Mesodermal cell (in vitro differentiated cells): ENCODE results near the gene LRMDA.

Experiments
- H3K27ac ChIP-seq: 2 replicates; pipeline ENCODE4 v1.7.0; 2013; ENCODE audit warnings: mild to moderate bottlenecking, low read depth, low read length, moderate library complexity; ENCODE audit not compliant: severe bottlenecking
- H3K36me3 ChIP-seq: 2 replicates; pipeline ENCODE4 v1.7.1; 2013; ENCODE audit warnings: mild to moderate bottlenecking, low read length, moderate library complexity; ENCODE audit not compliant: control insufficient read depth, insufficient read depth
- H3K4me1 ChIP-seq: one replicate; pipeline ENCODE4 v1.7.1; 2013; ENCODE audit warnings: mild to moderate bottlenecking, low read length; ENCODE audit not compliant: insufficient read depth, control insufficient read depth, poor library complexity, severe bottlenecking
- H3K4me3 ChIP-seq: 2 replicates; pipeline ENCODE4 v1.7.0; 2013; ENCODE audit warnings: low read length, control low read depth, mild to moderate bottlenecking; ENCODE audit not compliant: insufficient read depth, poor library complexity, severe bottlenecking; ENCODE audit errors: extremely low read depth
- H3K9me3 ChIP-seq: 2 replicates; pipeline ENCODE4 v1.7.1; 2013; ENCODE audit warnings: mild to moderate bottlenecking, low read length, moderate library complexity; ENCODE audit not compliant: control insufficient read depth
- WGBS, 2 experiments: methylation state at CpG; one replicate each; pipeline ENCODE4 v1.1.5; 2013; ENCODE audit warnings: missing lambda C conversion rate in 2 of 2; ENCODE audit not compliant: insufficient coverage in 2 of 2; 5-methylcytosine and 5-hydroxymethylcytosine counted together

Gene LRMDA

DNA sequence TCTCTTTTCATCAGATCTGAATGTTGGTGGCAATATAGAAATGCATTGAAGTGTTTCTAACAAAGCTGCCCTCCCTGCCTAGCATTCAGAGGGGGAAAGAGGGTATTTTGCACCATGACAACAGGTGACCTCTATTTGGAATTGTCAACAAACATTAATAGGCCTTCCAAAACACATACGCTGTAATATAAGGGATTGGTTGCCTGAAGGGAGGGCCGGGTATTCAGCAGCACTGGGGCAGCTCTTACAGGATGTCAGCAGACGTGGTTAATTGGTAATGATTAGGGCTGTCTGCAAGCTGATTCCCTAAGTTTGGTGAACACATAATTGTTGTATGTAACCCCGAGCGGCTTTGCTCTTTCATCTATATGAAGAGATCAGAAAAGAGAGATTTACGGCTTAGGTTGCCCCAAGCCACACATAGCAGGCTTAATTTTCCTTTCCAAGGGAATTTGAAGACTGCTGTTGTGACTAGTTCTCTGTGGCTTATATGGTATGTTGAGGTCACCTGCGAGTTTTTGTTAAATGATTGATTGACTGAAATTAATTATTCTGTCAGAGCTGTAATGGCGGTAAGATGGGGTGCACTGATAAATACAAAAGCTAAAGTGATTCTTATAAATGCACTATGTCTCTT is 759.3 kb downstream of the LRMDA start:
- Histone ChIP-seq H3K4me3 (no peak overlapping the region), H3K27ac (no peak overlapping the region), H3K4me1 (peaks cover 6% of the 10 kb centered on the region), H3K9me3 (peaks cover 5% of the 10 kb centered on the region), H3K36me3 (no peaks in the 10 kb centered on the region)
- WGBS, 2 experiments = 85 to 90% methylated on average over 4 to 6 of the region's 8 CpGs

DNA sequence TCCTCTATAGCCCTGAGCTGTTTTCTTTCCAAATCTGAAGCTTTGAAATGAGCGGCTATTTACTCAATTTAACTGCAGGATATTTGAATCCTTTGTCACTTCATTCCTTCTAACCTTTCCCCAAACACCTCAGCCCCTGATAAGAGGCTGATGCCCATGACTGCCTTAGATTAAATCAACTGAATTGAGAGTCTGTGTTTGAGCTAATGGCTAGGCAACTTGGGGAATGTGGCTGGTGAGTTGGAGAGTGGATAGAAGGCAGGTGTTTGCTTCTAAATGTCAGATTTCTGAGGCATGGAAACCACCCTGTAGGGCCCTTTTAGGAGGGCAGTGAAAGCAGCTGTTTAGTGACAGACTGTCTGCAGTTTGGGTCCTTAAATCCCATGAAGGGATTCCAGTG is 759.9 kb downstream of the LRMDA start:
- H3K4me3 ChIP-seq = no peak overlapping the region
- H3K36me3 ChIP-seq = no peaks in the 10 kb centered on the region
- no peak overlapping the region for H3K27ac ChIP-seq
- peaks cover 6% of the 10 kb centered on the region for H3K4me1 ChIP-seq
- WGBS, 2 experiments = 100% methylated on average over 1 of the region's 1 CpG; no CpG with 5 or more reads in 1 of the 2 experiments
- H3K9me3 ChIP-seq = peaks cover 3% of the 10 kb centered on the region

DNA sequence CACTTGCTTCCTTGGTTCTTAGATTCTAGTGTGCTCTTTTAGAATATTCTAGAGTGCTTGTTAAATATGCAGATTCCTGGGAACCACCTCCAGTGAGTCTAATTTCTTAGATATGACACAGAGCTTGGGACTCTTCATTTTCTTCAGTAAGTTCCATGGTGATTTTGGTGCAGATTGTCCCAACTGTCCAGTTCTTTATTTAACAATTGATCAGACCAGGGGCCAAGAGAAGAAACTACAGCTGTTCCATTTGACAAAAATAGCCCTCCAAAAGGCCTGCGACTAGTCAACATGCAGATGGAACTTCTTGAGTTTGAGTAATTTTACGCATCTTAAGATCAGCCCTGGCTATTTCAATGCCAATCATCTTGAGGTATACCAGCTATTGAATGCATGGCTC is 760.7 kb downstream of the LRMDA start:
- no peak overlapping the region for H3K4me3 ChIP-seq
- H3K36me3 ChIP-seq = no peaks in the 10 kb centered on the region
- no peaks in the 10 kb centered on the region for H3K9me3 ChIP-seq
- 94 to 100% methylated on average over 2 of the region's 2 CpGs for WGBS, 2 experiments
- H3K4me1 ChIP-seq = peaks cover 6% of the 10 kb centered on the region
- H3K27ac ChIP-seq = no peak overlapping the region

DNA sequence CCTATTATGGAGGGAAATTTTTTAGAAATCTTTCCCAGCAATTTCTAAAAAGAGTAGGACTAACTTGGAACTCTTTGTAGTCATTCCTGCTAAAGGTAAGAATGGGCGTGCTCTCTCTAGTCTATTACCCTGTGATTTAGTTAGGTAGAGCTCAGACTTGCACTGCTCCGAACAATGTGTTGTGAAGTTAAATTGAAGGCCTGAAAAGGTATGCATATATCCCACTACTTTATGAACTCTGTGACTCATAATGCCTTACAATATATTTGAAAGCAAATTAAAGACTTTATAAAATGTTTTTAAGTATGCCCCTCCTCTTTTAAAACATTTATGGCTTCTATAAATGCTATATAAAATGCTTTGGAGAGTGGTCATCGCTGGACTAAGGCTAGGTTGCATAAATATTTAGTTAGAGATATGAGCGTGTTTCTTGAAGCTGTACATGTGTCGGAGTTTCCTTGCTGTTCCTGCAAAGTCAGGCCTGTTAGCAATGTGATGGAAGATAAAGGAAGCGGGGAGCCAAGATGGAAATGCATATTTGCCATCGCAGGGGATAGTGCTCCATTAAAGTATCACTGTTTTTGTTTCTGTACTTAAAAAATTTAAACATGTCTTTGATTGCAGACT is 761.4 kb downstream of the LRMDA start:
- 92 to 100% methylated on average over 2 to 4 of the region's 7 CpGs for WGBS, 2 experiments
- Histone ChIP-seq H3K36me3 (no peaks in the 10 kb centered on the region), H3K27ac (no peak overlapping the region), H3K4me1 (peaks cover 6% of the 10 kb centered on the region), H3K4me3 (no peak overlapping the region), H3K9me3 (no peaks in the 10 kb centered on the region)

DNA sequence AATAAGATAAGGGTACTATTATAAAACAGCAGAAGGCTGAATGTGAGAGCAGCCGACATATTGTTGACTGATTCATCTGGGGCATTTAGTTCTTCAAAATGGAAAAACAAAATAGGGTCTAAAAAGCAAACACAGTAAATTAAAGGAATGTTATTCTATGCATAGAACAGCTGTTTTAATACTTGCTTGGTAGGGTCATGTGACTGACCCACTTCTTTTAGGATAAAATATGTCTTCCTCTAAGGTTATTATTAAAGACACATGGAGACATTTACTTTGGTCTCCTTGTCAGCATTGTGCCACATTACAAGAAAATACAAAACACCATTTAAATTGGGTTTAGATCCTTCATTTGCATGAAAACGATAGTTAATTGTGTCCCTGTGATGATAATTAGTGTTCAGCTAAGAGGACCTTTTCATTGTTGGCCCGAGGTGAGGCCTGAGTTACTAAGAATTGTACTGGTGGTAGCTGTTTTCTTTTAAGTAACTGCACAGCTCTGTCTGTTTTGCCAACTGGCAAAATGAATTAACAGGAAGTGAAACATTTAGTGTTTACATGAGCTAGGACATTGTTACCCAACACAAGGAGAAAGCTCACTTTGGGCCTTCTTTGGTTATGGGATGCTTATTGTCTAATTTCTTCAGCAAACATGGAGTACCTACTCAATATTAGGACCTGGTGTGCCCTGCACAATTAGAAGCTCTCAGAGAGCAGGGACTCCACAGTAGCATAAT is 764.4 kb downstream of the LRMDA start:
- WGBS, 2 experiments = 50 to 94% methylated on average over 1 to 2 of the region's 3 CpGs
- H3K27ac ChIP-seq = no peak overlapping the region
- no peaks in the 10 kb centered on the region for H3K36me3 ChIP-seq
- peaks cover 6% of the 10 kb centered on the region for H3K4me1 ChIP-seq
- no peaks in the 10 kb centered on the region for H3K9me3 ChIP-seq
- H3K4me3 ChIP-seq = no peak overlapping the region

DNA sequence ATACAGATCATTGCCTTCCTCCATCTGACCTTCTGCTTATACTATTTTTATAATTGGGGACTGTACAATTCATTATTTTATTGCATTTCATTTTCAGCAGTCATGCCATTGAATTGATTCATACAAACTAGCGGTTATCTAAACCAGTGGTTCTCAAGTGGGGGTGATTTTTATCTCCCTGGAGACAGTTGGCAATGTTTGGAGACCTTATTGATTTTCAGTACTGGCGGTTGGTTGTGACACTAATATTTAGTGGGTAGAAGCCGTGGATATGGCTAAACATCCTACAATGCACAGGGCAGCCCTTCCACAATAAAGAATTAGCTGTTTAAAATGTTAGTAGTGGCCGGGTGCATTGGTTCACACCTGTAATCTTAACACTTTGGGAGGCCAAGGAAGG is 765.9 kb downstream of the LRMDA start:
- Histone ChIP-seq H3K9me3 (no peaks in the 10 kb centered on the region), H3K4me3 (no peak overlapping the region), H3K36me3 (no peaks in the 10 kb centered on the region), H3K27ac (no peak overlapping the region), H3K4me1 (no peaks in the 10 kb centered on the region)
- WGBS, 2 experiments = 88% methylated on average over 1 of the region's 4 CpGs; no CpG with 5 or more reads in 1 of the 2 experiments

DNA sequence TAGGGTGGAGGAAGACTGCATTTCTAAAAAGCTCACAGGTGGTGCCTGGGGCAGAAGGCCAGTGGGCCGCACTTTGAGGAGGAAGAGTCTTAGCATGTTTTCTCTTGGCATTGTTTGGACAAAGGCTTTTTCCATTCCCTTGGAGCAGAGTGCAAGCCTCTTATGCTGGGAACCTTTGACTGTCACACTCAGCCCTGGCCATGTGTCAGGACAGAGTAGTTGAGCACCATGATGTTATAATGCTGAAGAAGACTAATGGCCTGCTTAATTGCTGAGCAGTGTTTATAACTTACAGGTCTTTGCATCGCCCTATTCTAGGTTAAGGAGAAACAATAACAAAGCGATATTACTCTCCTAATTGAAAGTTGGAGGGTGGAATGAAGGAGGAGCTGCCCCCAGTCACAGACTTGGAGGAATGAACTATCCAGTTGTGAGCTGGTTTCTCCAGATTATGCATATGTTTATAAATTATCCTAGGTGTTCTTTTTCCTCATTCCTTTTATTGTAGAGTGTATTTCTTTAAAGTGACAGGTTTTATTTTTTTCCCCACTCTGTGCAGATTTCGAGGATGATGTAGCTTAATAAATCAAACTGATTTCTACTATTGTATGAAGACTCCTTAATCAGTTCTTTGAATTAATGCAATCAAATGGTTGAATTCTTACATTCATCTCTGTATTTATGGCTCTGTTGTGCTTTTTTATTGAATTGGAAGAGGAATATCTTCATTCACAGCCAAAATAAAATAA is 767.0 kb downstream of the LRMDA start:
- no peaks in the 10 kb centered on the region for H3K9me3 ChIP-seq

DNA sequence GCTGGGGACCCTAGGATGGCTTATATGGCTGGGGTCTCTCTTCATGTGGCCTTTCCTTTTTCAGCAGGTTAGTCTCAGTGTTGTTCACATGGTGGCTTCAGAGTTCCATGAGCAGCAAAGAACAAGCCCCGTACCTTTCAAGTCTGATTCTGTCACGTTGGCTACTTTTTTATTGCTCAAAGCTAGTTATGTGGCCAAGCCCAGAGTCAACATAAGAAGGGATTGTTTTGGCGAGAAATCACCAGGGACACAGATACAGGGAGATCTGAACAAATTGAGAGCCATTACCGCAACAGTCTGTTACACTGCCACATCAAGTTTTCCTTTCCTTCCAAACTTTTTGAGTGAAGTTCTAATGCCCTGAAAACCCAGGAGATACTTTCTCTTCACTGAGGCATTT is 770.5 kb downstream of the LRMDA start:
- Histone ChIP-seq H3K27ac (no peak overlapping the region), H3K9me3 (no peaks in the 10 kb centered on the region), H3K36me3 (no peaks in the 10 kb centered on the region), H3K4me1 (no peaks in the 10 kb centered on the region), H3K4me3 (no peak overlapping the region)
- WGBS, 2 experiments = 88 to 90% methylated on average over 2 to 4 of the region's 4 CpGs

More for the DNA sequence above, 767.0 kb downstream of the LRMDA start:
- Histone ChIP-seq H3K4me3 (no peak overlapping the region), H3K36me3 (no peaks in the 10 kb centered on the region), H3K27ac (no peak overlapping the region), H3K4me1 (no peaks in the 10 kb centered on the region)
- WGBS, 2 experiments = 100% methylated on average over 1 to 2 of the region's 4 CpGs

DNA sequence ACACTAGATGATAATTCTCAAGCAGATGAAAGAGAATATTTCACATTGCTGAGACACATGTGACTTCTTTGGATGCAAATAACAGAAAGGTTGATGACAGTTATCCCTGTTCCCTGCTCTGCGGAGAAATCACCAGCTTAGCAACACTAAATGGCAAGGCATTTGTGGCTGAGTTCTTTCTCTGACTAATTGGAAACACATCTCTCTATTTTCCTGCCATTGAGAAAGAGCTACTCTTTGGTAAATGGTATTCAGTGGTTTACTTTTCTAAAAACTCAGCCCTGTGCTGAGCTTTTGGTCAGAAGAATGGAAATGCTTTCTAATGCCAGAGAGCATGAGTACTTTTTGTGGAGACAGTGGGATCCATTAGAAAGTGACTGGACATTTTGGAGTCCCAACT is 771.4 kb downstream of the LRMDA start:
- WGBS, 2 experiments = 88 to 100% methylated on average over 1 of the region's 1 CpG
- Histone ChIP-seq H3K4me3 (no peak overlapping the region), H3K4me1 (no peaks in the 10 kb centered on the region), H3K36me3 (no peaks in the 10 kb centered on the region), H3K9me3 (no peaks in the 10 kb centered on the region), H3K27ac (no peak overlapping the region)

DNA sequence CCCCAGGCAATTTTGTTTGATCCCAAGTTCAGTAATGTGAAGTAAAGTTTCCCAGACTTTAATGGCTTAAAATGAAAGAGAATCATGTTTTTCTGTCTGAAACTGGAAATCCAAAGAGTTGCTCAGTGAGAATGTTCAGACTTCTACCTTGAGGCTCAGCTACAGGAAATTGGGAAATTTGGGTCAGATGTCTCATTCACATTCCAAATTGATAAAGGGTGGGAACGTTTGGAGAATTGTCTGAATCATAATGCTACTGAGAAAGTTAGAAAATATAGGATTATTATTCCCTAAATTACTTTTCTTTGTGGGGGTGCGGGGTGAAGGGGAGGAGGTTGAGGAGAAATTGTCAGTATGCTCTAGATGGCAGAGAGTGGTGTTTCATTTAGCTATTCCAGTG is 773.9 kb downstream of the LRMDA start:
- WGBS, 2 experiments = 83 to 100% methylated on average over 1 of the region's 2 CpGs
- Histone ChIP-seq H3K36me3 (no peaks in the 10 kb centered on the region), H3K27ac (no peak overlapping the region), H3K4me1 (no peaks in the 10 kb centered on the region), H3K4me3 (no peak overlapping the region), H3K9me3 (no peaks in the 10 kb centered on the region)
